WTC11 (cell line): ENCODE measurements around the gene FABP1. TPM values are rescaled to one million over a fixed set of nuclear protein-coding genes. Genes with fewer than 3 reads are reported as not detected.

Source experiments
- ATAC-seq: fragments of 200-7000 bp; cut with Tn5 transposase; 2 replicates; pipeline ENCODE4 v1.10.0; 2021; ENCODE audit warnings: mild to moderate bottlenecking, moderate library complexity
- CTCF ChIA-PET: fragments of 300-600 bp; sonication (Branson Sonifier 250); formaldehyde crosslinking; loops from one replicate; lab custom pipeline; 2021; ENCODE audit warnings: antibody characterized with exemption; lab: Charles Lee
- POLR2A ChIA-PET: fragments of 350-600 bp; sonication (Branson Sonifier 250); formaldehyde crosslinking; loops from one replicate; lab custom pipeline; 2021; ENCODE audit warnings: antibody characterized with exemption; lab: Charles Lee
- DNase-seq: peaks from one replicate; pipeline ENCODE4 v3.0.0; 2021; ENCODE audit warnings: low spot score
- H3K27ac Mint-ChIP-seq: 2 replicates; pipeline ENCODE4 v1.8.0; 2021; ENCODE audit warnings: mixed read lengths
- H3K27me3 Mint-ChIP-seq: 2 replicates; pipeline ENCODE4 v1.8.0; 2021; ENCODE audit warnings: low read depth, mild to moderate bottlenecking, moderate library complexity, mixed read lengths
- H3K36me3 Mint-ChIP-seq: 2 replicates; pipeline ENCODE4 v1.8.0; 2021; ENCODE audit warnings: mixed read lengths
- H3K4me1 Mint-ChIP-seq: 2 replicates; pipeline ENCODE4 v1.8.0; 2022; ENCODE audit warnings: mixed read lengths
- H3K4me3 Mint-ChIP-seq: 2 replicates; pipeline ENCODE4 v1.8.0; 2021; ENCODE audit warnings: mild to moderate bottlenecking, moderate library complexity, mixed read lengths
- H3K9me3 Mint-ChIP-seq: 2 replicates; pipeline ENCODE4 v1.8.0; 2021; ENCODE audit warnings: mixed read lengths
- ATF6 ChIP-seq: sonication (generic); formaldehyde crosslinking; IDR thresholded peaks from 2 replicates; pipeline ENCODE4 v1.8.1; 2023; ENCODE audit warnings: mild to moderate bottlenecking, missing genetic modification reagents
- E2F1 ChIP-seq: sonication (generic); formaldehyde crosslinking; IDR thresholded peaks from 2 replicates; pipeline ENCODE4 v1.8.0; 2022; ENCODE audit warnings: mild to moderate bottlenecking, missing genetic modification reagents
- E2F5 ChIP-seq: sonication (generic); formaldehyde crosslinking; IDR thresholded peaks from 2 replicates; pipeline ENCODE4 v1.8.1; 2022; ENCODE audit warnings: mild to moderate bottlenecking, moderate library complexity, missing genetic modification reagents
- EMX1 ChIP-seq: fragments of 250-450 bp; sonication (Bioruptor Pico); IDR thresholded peaks from 2 replicates; pipeline ENCODE4 v1.8.0; 2021; ENCODE audit warnings: mild to moderate bottlenecking
- FOXJ3 ChIP-seq: sonication (generic); formaldehyde crosslinking; IDR thresholded peaks from 2 replicates; pipeline ENCODE4 v1.9.0; 2021; ENCODE audit warnings: missing genetic modification reagents, mild to moderate bottlenecking, borderline replicate concordance
- FOXP1 ChIP-seq: sonication (generic); formaldehyde crosslinking; IDR thresholded peaks from 2 replicates; pipeline ENCODE4 v1.8.0; 2022; ENCODE audit warnings: missing genetic modification reagents, mild to moderate bottlenecking, moderate library complexity, borderline replicate concordance
- FOXP4 ChIP-seq: sonication (generic); formaldehyde crosslinking; IDR thresholded peaks from 2 replicates; pipeline ENCODE4 v1.8.0; 2022; ENCODE audit warnings: mild to moderate bottlenecking, missing genetic modification reagents
- GRHL2 ChIP-seq: fragments of 250-450 bp; sonication (Bioruptor Pico); IDR thresholded peaks from 2 replicates; pipeline ENCODE4 v1.8.0; 2022; ENCODE audit warnings: mild to moderate bottlenecking, moderate library complexity; ENCODE audit not compliant: insufficient replicate concordance, severe bottlenecking
- HMGXB4 ChIP-seq: sonication (generic); formaldehyde crosslinking; IDR thresholded peaks from 2 replicates; pipeline ENCODE4 v1.8.1; 2023; ENCODE audit warnings: mild to moderate bottlenecking, moderate library complexity, missing genetic modification reagents
- IRF1 ChIP-seq: sonication (generic); formaldehyde crosslinking; IDR thresholded peaks from 2 replicates; pipeline ENCODE4 v1.8.0; 2023; ENCODE audit warnings: missing genetic modification reagents
- MLX ChIP-seq: sonication (generic); formaldehyde crosslinking; IDR thresholded peaks from 2 replicates; pipeline ENCODE4 v1.8.1; 2023; ENCODE audit warnings: mild to moderate bottlenecking, missing genetic modification reagents, moderate library complexity
- MYBL2 ChIP-seq: sonication (generic); formaldehyde crosslinking; IDR thresholded peaks from 2 replicates; pipeline ENCODE4 v1.8.1; 2023; ENCODE audit warnings: mild to moderate bottlenecking, moderate library complexity, missing genetic modification reagents
- NFATC4 ChIP-seq: fragments of 250-450 bp; sonication (Bioruptor Pico); IDR thresholded peaks from 2 replicates; pipeline ENCODE4 v1.9.0; 2021; ENCODE audit warnings: mild to moderate bottlenecking
- NFYB ChIP-seq: sonication (generic); formaldehyde crosslinking; conservative IDR thresholded peaks from 2 replicates; pipeline ENCODE4 v1.8.0; 2022; ENCODE audit warnings: low read depth, missing genetic modification reagents
- NR2C2 ChIP-seq: sonication (generic); formaldehyde crosslinking; IDR thresholded peaks from 2 replicates; pipeline ENCODE4 v1.8.0; 2022; ENCODE audit warnings: mild to moderate bottlenecking, missing genetic modification reagents
- PRDM15 ChIP-seq: sonication (generic); formaldehyde crosslinking; IDR thresholded peaks from 2 replicates; pipeline ENCODE4 v1.8.0; 2022; ENCODE audit warnings: missing genetic modification reagents
- PRRX2 ChIP-seq: fragments of 250-450 bp; sonication (Bioruptor Pico); IDR thresholded peaks from 2 replicates; pipeline ENCODE4 v1.8.0; 2021; ENCODE audit warnings: mild to moderate bottlenecking
- ZBTB21 ChIP-seq: sonication (generic); formaldehyde crosslinking; IDR thresholded peaks from 2 replicates; pipeline ENCODE4 v1.8.1; 2023; ENCODE audit warnings: mild to moderate bottlenecking, missing genetic modification reagents, borderline replicate concordance
- ZNF121 ChIP-seq: sonication (generic); formaldehyde crosslinking; IDR thresholded peaks from 2 replicates; pipeline ENCODE4 v1.8.0; 2023; ENCODE audit warnings: missing genetic modification reagents
- ZNF512 ChIP-seq: sonication (generic); formaldehyde crosslinking; IDR thresholded peaks from 2 replicates; pipeline ENCODE4 v1.8.1; 2022; ENCODE audit warnings: missing genetic modification reagents, borderline replicate concordance
- total RNA-seq: library from RNA; stranded (reverse); gene quantifications from 3 replicates; pipeline ENCODE4 v1.2.3, GENCODE V29; 2021

The FABP1 gene
- total RNA-seq, 1 experiment from 2014 or later, result 0.46 TPM

- Mint-ChIP-seq H3K4me3 (no peak overlapping the region), H3K9me3 (peaks cover 12% of the 10 kb centered on the region), H3K36me3 (no peaks in the 10 kb centered on the region), H3K27ac (no peak overlapping the region), H3K4me1 (no peaks in the 10 kb centered on the region), H3K27me3 (peaks cover 6% of the 10 kb centered on the region; the same call in 1 of the 2 replicates)
- CTCF ChIA-PET, result interaction anchor here (1.0 kb wide), 1 partner anchor 82 kb away, joined by 5 read pairs; no protein-coding TSS in a partner anchor
- DNase-seq (no peak), ATAC-seq (no peak)
- no peak for TF ChIP-seq MYBL2
- TF ChIP-seq MLX (CRISPR knock-in tag), result no peak
- no peak for TF ChIP-seq E2F5 (CRISPR knock-in tag)
- TF ChIP-seq NFATC4 (CRISPR knock-in tag), result no peak
- no peak for TF ChIP-seq IRF1 (CRISPR knock-in tag)
- no peak for TF ChIP-seq NFYB
- no peak for TF ChIP-seq ATF6 (CRISPR knock-in tag)
- TF ChIP-seq HMGXB4, result no peak
- TF ChIP-seq ZNF121, result no peak
- no peak for TF ChIP-seq PRDM15 (CRISPR knock-in tag)
- no peak for TF ChIP-seq EMX1 (CRISPR knock-in tag)
- TF ChIP-seq PRRX2 (CRISPR knock-in tag), result no peak
- TF ChIP-seq NR2C2 (CRISPR knock-in tag), result no peak
- TF ChIP-seq FOXP4 (CRISPR knock-in tag), result no peak
- TF ChIP-seq FOXJ3 (CRISPR knock-in tag), result no peak
- no peak for TF ChIP-seq ZNF512 (CRISPR knock-in tag)
- no peak for TF ChIP-seq GRHL2 (CRISPR knock-in tag)
- no peak for TF ChIP-seq E2F1 (CRISPR knock-in tag)
- no peak for TF ChIP-seq ZBTB21
- TF ChIP-seq FOXP1 (CRISPR knock-in tag), result no peak
- POLR2A ChIA-PET, result no interaction called here
These were observed 14.1 kb upstream of the FABP1 start for GRCh38 chr2:88141952-88142351.
